ENCODE results near the gene LRP4. TPM values are rescaled to one million over a fixed set of nuclear protein-coding genes. Genes with fewer than 3 reads are reported as not detected.

Gene LRP4
- total RNA-seq, 1 donor from 2014 or later: 24.5 TPM

DNA sequence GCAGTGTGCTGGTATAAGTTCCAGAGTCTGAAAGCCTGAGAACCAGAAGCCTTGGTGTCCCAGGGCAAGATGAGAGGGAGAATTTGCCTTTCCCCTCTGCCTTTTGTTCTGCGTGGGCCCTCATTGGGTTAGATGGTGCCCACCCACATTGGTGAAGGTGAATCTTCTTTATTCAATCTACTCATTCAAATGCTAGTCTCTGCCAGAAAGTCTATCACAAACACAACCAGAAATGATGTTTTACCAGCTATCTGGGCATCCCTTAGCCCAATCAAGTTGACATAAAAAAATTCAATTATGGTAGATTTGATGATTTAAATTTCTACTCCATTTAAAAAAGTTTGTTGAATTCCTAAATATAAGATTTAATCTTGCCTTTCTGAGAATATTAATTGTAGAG, 40.4 kb upstream of the LRP4 start:
- H3K27me3 Mint-ChIP-seq (ENCODE audit: low read depth): no peaks in the 10 kb centered on the region
- peaks cover 6% of the 10 kb centered on the region for H3K9me3 Mint-ChIP-seq
- H3K4me1 Mint-ChIP-seq: no peaks in the 10 kb centered on the region
- H3K4me3 Mint-ChIP-seq: no peak overlapping the region
- DNase-seq (ENCODE audit: low read depth, low spot score): no peak
- H3K27ac Mint-ChIP-seq (ENCODE audit: unreplicated experiment): no peak overlapping the region
- H3K36me3 Mint-ChIP-seq (ENCODE audit: low read depth): peaks cover 39% of the 10 kb centered on the region
- TF ChIP-seq, protein P1, sequence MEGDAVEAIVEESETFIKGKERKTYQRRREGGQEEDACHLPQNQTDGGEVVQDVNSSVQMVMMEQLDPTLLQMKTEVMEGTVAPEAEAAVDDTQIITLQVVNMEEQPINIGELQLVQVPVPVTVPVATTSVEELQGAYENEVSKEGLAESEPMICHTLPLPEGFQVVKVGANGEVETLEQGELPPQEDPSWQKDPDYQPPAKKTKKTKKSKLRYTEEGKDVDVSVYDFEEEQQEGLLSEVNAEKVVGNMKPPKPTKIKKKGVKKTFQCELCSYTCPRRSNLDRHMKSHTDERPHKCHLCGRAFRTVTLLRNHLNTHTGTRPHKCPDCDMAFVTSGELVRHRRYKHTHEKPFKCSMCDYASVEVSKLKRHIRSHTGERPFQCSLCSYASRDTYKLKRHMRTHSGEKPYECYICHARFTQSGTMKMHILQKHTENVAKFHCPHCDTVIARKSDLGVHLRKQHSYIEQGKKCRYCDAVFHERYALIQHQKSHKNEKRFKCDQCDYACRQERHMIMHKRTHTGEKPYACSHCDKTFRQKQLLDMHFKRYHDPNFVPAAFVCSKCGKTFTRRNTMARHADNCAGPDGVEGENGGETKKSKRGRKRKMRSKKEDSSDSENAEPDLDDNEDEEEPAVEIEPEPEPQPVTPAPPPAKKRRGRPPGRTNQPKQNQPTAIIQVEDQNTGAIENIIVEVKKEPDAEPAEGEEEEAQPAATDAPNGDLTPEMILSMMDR (conservative IDR thresholded peaks at IDR 0.05): no peak

DNA sequence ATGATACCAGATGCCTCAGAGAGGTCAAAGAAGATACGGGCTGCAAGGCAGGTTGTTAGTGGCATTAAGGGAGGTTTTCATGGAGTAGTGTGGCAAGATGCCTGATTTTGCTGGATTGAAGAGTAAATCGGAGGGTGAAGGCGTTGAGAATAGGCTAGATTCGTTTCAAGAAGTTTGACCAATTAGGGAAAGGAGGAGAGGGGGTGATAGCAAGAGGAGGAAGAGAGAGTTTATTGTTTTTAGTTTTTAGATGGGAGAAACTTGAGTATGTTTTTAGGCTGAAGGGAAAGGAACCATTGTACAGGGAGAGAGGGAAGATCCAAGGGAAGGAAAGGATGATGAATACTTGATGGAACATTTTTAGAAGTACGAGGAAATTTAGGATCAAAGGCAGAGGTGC, 34.7 kb upstream of the LRP4 start:
- no peaks in the 10 kb centered on the region for H3K36me3 Mint-ChIP-seq (ENCODE audit: low read depth)

GRCh38 chr11:46952553-46952952, 34.2 kb upstream of the LRP4 start:
- no peak overlapping the region for H3K4me3 Mint-ChIP-seq
- peaks cover 22% of the 10 kb centered on the region for H3K4me1 Mint-ChIP-seq
- TF ChIP-seq, protein P1 (conservative IDR thresholded peaks at IDR 0.05): no peak
- DNase-seq (ENCODE audit: low read depth, low spot score): no peak
- no peaks in the 10 kb centered on the region for H3K36me3 Mint-ChIP-seq (ENCODE audit: low read depth)
- no peak overlapping the region for H3K27ac Mint-ChIP-seq (ENCODE audit: unreplicated experiment)
- H3K27me3 Mint-ChIP-seq (ENCODE audit: low read depth): no peaks in the 10 kb centered on the region
- no peaks in the 10 kb centered on the region for H3K9me3 Mint-ChIP-seq

More for the DNA sequence above, 34.7 kb upstream of the LRP4 start:
- Mint-ChIP-seq H3K27ac (ENCODE audit: unreplicated experiment) (no peak overlapping the region), H3K27me3 (ENCODE audit: low read depth) (no peaks in the 10 kb centered on the region), H3K4me3 (no peak overlapping the region), H3K4me1 (peaks cover 17% of the 10 kb centered on the region), H3K9me3 (no peaks in the 10 kb centered on the region)
- TF ChIP-seq, protein P1 (conservative IDR thresholded peaks at IDR 0.05): no peak
- no peak for DNase-seq (ENCODE audit: low read depth, low spot score)

- H3K27me3 Mint-ChIP-seq (ENCODE audit: low read depth): no peaks in the 10 kb centered on the region
- no peak overlapping the region for H3K4me3 Mint-ChIP-seq
- H3K36me3 Mint-ChIP-seq (ENCODE audit: low read depth): no peaks in the 10 kb centered on the region
- no peak overlapping the region for H3K27ac Mint-ChIP-seq (ENCODE audit: unreplicated experiment)
- peaks cover 29% of the 10 kb centered on the region for H3K4me1 Mint-ChIP-seq
- DNase-seq (ENCODE audit: low read depth, low spot score): no peak
- TF ChIP-seq, protein P1 (conservative IDR thresholded peaks at IDR 0.05): no peak
- H3K9me3 Mint-ChIP-seq: no peaks in the 10 kb centered on the region
Observed at GRCh38 chr11:46951864-46952263, 33.5 kb upstream of the LRP4 start.

DNA sequence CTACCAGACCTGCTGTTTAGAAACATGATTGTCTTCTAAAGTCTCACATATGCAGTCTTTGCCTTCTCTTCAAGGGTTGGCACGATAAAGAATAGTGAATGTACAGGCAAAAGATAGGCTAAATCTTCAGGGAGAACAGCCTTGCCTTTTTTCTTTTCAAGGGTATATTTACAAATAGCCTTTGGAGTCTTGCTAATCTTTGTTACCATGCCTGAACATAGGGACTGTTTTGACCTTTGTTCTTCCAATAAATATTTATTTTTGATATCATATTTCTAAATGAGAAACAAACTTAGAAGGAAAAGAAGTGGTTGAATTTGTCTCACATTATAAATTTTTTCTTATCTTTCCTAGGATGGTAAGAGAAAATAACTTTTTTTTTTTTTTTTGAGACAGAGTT, 30.9 kb upstream of the LRP4 start:
- H3K36me3 Mint-ChIP-seq (ENCODE audit: low read depth): no peaks in the 10 kb centered on the region
- TF ChIP-seq, protein P1 (conservative IDR thresholded peaks at IDR 0.05): no peak
- no peak for DNase-seq (ENCODE audit: low read depth, low spot score)
- peaks cover 31% of the 10 kb centered on the region for H3K4me1 Mint-ChIP-seq
- H3K9me3 Mint-ChIP-seq: no peaks in the 10 kb centered on the region
- no peak overlapping the region for H3K27ac Mint-ChIP-seq (ENCODE audit: unreplicated experiment)
- H3K27me3 Mint-ChIP-seq (ENCODE audit: low read depth): no peaks in the 10 kb centered on the region
- no peak overlapping the region for H3K4me3 Mint-ChIP-seq
